Testis (tissue), 3 donors: ENCODE data around the gene NLRP8. TPM values are rescaled to one million over a fixed set of nuclear protein-coding genes. Genes with fewer than 3 reads are reported as not detected.
"Not testable (repeated sequence)": the region's sequence is repeated elsewhere in the genome, so short reads cannot be mapped to it uniquely, and the experiment has no call there.

Source experiments
- DNase-seq: peaks from one replicate; pipeline ENCODE4 v3.0.0-alpha.2; 2019
- H3K27ac ChIP-seq, 2 donors: fragments of 200-600 bp; sonication (generic); one replicate each; pipeline ENCODE4 v1.5.1; 2019
- H3K27me3 ChIP-seq: fragments of 200-600 bp; sonication (generic); one replicate; pipeline ENCODE4 v1.5.1; 2019
- H3K36me3 ChIP-seq: fragments of 200-600 bp; sonication (generic); one replicate; pipeline ENCODE4 v1.5.1; 2017; ENCODE audit warnings: low read depth; ENCODE audit errors: missing control alignments
- H3K4me1 ChIP-seq: fragments of 200-600 bp; sonication (generic); one replicate; pipeline ENCODE4 v1.5.1; 2019
- H3K4me3 ChIP-seq, 2 donors: fragments of 200-600 bp; sonication (generic); one replicate each; pipeline ENCODE4 v1.5.1; 2017 to 2019
- H3K9me3 ChIP-seq: fragments of 200-600 bp; sonication (generic); one replicate; pipeline ENCODE4 v1.5.1; 2017
- CTCF ChIP-seq, 3 experiments: fragments of 450-650 bp in 2 of 3; fragments of 200-600 bp in 1 of 3; sonication (generic) in 1 of 3; IDR thresholded peaks; one replicate each; pipeline ENCODE4 v1.5.1; 2016 to 2019; ENCODE audit warnings: antibody characterized with exemption in 3 of 3, mild to moderate bottlenecking in 2 of 3, moderate library complexity in 1 of 3
- POLR2A ChIP-seq: fragments of 450-650 bp; IDR thresholded peaks from one replicate; pipeline ENCODE4 v1.6.1; 2017; ENCODE audit warnings: antibody characterized with exemption, mild to moderate bottlenecking, moderate library complexity
- WGBS, 2 donors: methylation state at CpG; one replicate each; pipeline ENCODE4 v1.1.5; 2018; 5-methylcytosine and 5-hydroxymethylcytosine counted together
- intact Hi-C: fragments of 100-400 bp; cut with DNase I; formaldehyde crosslinking; loops from one replicate; pipeline ENCODE4 v1.15.1; 2023; ENCODE audit warnings: low total_unique reads
- polyA plus RNA-seq: library from polyadenylated mRNA; stranded (reverse); fragments of 350-450 nt; fragmentation: Illumina TruSeq; extraction: RNeasy Lipid Tissue Mini Kit (QIAGEN cat#74804); gene quantifications from one replicate; pipeline ENCODE4 v1.2.3, GENCODE V29; 2014; ENCODE audit warnings: low read depth, low replicate concordance; ENCODE audit not compliant: insufficient read depth
- total RNA-seq, 2 donors: library from RNA; depleted of rRNA; stranded (reverse); fragments of >200 nt; gene quantifications; one replicate each; pipeline ENCODE4 v1.2.3, GENCODE V29; 2016

The NLRP8 gene
- total and polyA plus RNA-seq, 3 donors from 2014 or later = 0.13 to 0.56 (median 0.39) TPM

- no peaks in the 10 kb centered on the region for H3K9me3 ChIP-seq
- no peak for DNase-seq
- no peaks in the 10 kb centered on the region for H3K4me1 ChIP-seq
- H3K27me3 ChIP-seq = no peaks in the 10 kb centered on the region
- H3K27ac ChIP-seq = no peak overlapping the region
- no peaks in the 10 kb centered on the region for H3K36me3 ChIP-seq
- TF ChIP-seq POLR2A (no peak), CTCF (IDR thresholded peaks at IDR 0.05) (no peak)
- no peak overlapping the region for H3K4me3 ChIP-seq
- intact Hi-C loops = no loop called here
- WGBS, 2 donors = 57 to 78% methylated on average over 5 of the region's 5 CpGs
Measured at GRCh38 chr19:55923556-55923955, 24.1 kb upstream of the NLRP8 start.

- Histone ChIP-seq H3K4me3 (no peak overlapping the region), H3K4me1 (no peaks in the 10 kb centered on the region), H3K36me3 (no peaks in the 10 kb centered on the region), H3K27me3 (no peaks in the 10 kb centered on the region), H3K9me3 (no peaks in the 10 kb centered on the region), H3K27ac (no peak overlapping the region)
- intact Hi-C loops = no loop called here
- DNase-seq = no peak
- WGBS, 2 donors = 86 to 88% methylated on average over 8 of the region's 8 CpGs
- TF ChIP-seq CTCF (IDR thresholded peaks at IDR 0.05) = no peak
- TF ChIP-seq POLR2A = no peak
Measured at GRCh38 chr19:55927991-55928390, 19.6 kb upstream of the NLRP8 start.

DNA sequence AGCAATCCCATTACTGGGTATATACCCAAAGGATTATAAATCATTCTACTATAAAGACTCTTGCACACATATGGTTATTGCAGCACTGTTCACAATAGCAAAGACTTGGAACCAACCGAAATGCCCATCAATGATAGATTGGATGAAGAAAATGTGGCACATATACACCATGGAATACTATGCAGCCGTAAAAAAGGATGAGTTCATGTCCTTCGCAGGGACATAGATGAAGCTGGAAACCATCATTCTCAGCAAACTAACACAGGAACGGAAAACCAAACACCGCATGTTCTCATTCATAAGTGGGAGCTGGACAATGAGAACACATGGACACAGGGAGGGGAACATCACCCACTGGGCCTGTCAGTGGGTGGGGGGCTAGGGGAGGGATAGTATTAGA lies 18.4 kb upstream of the NLRP8 start:
- H3K36me3 ChIP-seq, H3K27me3 ChIP-seq, DNase-seq, H3K4me1 ChIP-seq, intact Hi-C loops, H3K27ac ChIP-seq, H3K9me3 ChIP-seq, H3K4me3 ChIP-seq: not testable (repeated sequence)
- WGBS, 2 donors = 76 to 86% methylated on average over 5 of the region's 5 CpGs

DNA sequence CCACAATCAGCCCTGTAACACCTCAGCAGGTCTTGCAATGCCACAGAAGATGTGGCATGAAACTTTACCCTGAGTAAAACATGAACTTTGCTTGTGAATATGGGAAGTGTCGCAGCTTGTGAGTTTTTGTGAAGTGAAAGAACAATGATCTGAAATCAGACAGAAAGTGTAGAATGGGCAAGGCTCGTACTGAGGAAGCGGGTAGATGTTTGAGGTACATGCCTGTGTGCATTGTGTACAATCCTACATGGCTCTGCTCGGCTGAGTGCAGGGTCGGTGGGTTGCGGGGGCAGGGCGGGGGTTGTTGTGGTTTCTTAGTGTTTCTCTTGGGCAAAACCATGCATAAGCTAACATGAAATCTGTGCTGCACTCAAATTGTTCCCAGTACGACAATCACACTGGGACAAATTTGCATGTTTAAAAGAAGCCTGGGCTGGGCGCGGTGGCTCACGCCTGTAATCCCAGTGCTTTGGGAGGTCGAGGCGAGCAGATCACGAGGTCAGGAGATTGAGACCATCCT lies 16.6 kb upstream of the NLRP8 start:
- H3K36me3 ChIP-seq = no peaks in the 10 kb centered on the region
- no peak for DNase-seq
- no peaks in the 10 kb centered on the region for H3K27me3 ChIP-seq
- 77 to 86% methylated on average over 14 of the region's 14 CpGs for WGBS, 2 donors
- TF ChIP-seq POLR2A (no peak), CTCF (IDR thresholded peaks at IDR 0.05) (no peak)
- intact Hi-C loops = no loop called here
- no peak overlapping the region for H3K4me3 ChIP-seq
- no peaks in the 10 kb centered on the region for H3K4me1 ChIP-seq
- H3K27ac ChIP-seq = no peak overlapping the region
- H3K9me3 ChIP-seq = no peaks in the 10 kb centered on the region

DNA sequence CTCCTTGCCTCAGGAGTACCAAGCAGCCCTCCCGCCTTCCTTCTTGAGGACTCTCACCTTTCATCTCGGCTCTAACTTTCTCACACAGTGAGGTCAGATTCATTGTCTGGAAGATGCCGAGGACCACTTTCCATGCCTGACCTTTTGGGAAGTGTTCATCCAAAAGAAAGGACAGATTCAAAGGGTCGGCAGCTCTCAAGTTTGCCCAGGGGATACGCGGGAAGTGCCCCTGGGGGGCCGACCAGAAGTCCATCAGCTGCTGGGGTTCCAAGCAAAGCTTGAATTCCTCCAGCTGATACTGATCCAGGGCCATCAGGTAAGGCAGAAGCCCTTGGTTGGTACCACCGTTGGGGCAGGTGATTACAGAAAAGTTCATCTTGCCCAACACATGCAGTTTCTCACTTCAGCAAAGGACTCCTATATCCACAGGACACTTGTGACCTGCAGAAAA lies 15.7 kb upstream of the NLRP8 start, which contains the start of gene NLRP13:
TSS of gene NLRP13 (minus strand) at position 401 of the 451 bp plus-strand sequence. CDS start at position 376, 25 bp downstream.
- H3K4me1 ChIP-seq = no peaks in the 10 kb centered on the region
- intact Hi-C loops = no loop called here
- no peak for TF ChIP-seq CTCF (IDR thresholded peaks at IDR 0.05)
- no peak for TF ChIP-seq POLR2A
- H3K27ac ChIP-seq = no peak within 1 kb of the TSS
- DNase-seq = no peak
- H3K36me3 ChIP-seq = no peaks in the 10 kb centered on the region
- H3K9me3 ChIP-seq = no peaks in the 10 kb centered on the region
- no peaks in the 10 kb centered on the region for H3K27me3 ChIP-seq
- whole genome bisulfite sequencing, 2 donors = 76 to 92% methylated on average over 4 to 8 of the region's 8 CpGs
- H3K4me3 ChIP-seq = no peak within 1 kb of the TSS
